Kidney epithelial cell (primary cell): ENCODE measurements around the gene PWP2. TPM values are rescaled to one million over a fixed set of nuclear protein-coding genes. Genes with fewer than 3 reads are reported as not detected.
"Not testable (repeated sequence)": the region's sequence is repeated elsewhere in the genome, so short reads cannot be mapped to it uniquely, and the experiment has no call there.

ENCODE experiments used
- DNase-seq: peaks from one replicate; pipeline ENCODE4 v3.0.0-alpha.2; 2010; ENCODE audit warnings: low read depth
- H3K27me3 ChIP-seq: 2 replicates; pipeline ENCODE4 v1.6.0; 2011; ENCODE audit warnings: low read length; ENCODE audit not compliant: control insufficient read depth, insufficient read depth
- H3K36me3 ChIP-seq: 2 replicates; pipeline ENCODE4 v1.5.1; 2011; ENCODE audit warnings: low read length; ENCODE audit not compliant: control insufficient read depth, insufficient read depth
- H3K4me3 ChIP-seq: 2 replicates; pipeline ENCODE4 v1.5.1; 2011; ENCODE audit warnings: low read depth, mild to moderate bottlenecking, control low read depth, low read length
- CTCF ChIP-seq: IDR thresholded peaks from 2 replicates; pipeline ENCODE4 v1.5.1; 2011; ENCODE audit warnings: mild to moderate bottlenecking, moderate library complexity, low read length, control low read depth, inconsistent platforms; ENCODE audit not compliant: insufficient read depth, poor library complexity, severe bottlenecking
- total RNA-seq: library from RNA; depleted of rRNA; stranded (reverse); fragments of >200 nt; gene quantifications from 2 replicates; pipeline ENCODE4 v1.2.3, GENCODE V29; 2015

Gene PWP2
- 8.6 and 9.5 TPM in 2 replicates for total RNA-seq

- H3K36me3 ChIP-seq, DNase-seq, H3K27me3 ChIP-seq: not testable (repeated sequence)
- peak within 1 kb of the TSS; percentile 36 for H3K4me3 ChIP-seq
These were observed at the start of gene PWP2 for GRCh38 chr21:44107026-44107501. Gene PWP2 (plus strand): TSS chr21:44107399. CDS start chr21:44107417, 18 bp downstream.

GRCh38 chr21:44057960-44058651, 49.1 kb upstream of the PWP2 start:
- H3K36me3 ChIP-seq: no peaks in the 10 kb centered on the region
- DNase-seq: no peak
- no peak for TF ChIP-seq CTCF
- H3K4me3 ChIP-seq: no peak overlapping the region
- H3K27me3 ChIP-seq: no peaks in the 10 kb centered on the region

GRCh38 chr21:44058652-44058964, 48.6 kb upstream of the PWP2 start:
- TF ChIP-seq CTCF: no peak
- Histone ChIP-seq H3K36me3 (peaks cover 2% of the 10 kb centered on the region), H3K4me3 (no peak overlapping the region), H3K27me3 (no peaks in the 10 kb centered on the region)
- DNase-seq: no peak

GRCh38 chr21:44058981-44059380, 48.2 kb upstream of the PWP2 start:
- Histone ChIP-seq H3K4me3 (no peak overlapping the region), H3K36me3 (peaks cover 2% of the 10 kb centered on the region), H3K27me3 (no peaks in the 10 kb centered on the region)
- DNase-seq: no peak
- TF ChIP-seq CTCF: no peak

GRCh38 chr21:44059710-44060109, 47.5 kb upstream of the PWP2 start:
- Histone ChIP-seq H3K36me3 (peaks cover 2% of the 10 kb centered on the region), H3K27me3 (no peaks in the 10 kb centered on the region), H3K4me3 (no peak overlapping the region)
- no peak for TF ChIP-seq CTCF
- DNase-seq: no peak

- no peak for DNase-seq
These were observed 44.8 kb upstream of the PWP2 start for GRCh38 chr21:44062380-44062779.

More at GRCh38 chr21:44062380-44062779, 44.8 kb upstream of the PWP2 start:
- no peak for TF ChIP-seq CTCF
- no peaks in the 10 kb centered on the region for H3K27me3 ChIP-seq
- no peak overlapping the region for H3K4me3 ChIP-seq
- H3K36me3 ChIP-seq: peaks cover 2% of the 10 kb centered on the region
